Cerebellar cortex (tissue), 1 donor: ENCODE data around the gene KCNQ1.

Source experiments
- DNase-seq: peaks from one replicate; pipeline ENCODE4 v3.0.0-alpha.2; 2015; ENCODE audit warnings: low spot score

Gene KCNQ1

DNA sequence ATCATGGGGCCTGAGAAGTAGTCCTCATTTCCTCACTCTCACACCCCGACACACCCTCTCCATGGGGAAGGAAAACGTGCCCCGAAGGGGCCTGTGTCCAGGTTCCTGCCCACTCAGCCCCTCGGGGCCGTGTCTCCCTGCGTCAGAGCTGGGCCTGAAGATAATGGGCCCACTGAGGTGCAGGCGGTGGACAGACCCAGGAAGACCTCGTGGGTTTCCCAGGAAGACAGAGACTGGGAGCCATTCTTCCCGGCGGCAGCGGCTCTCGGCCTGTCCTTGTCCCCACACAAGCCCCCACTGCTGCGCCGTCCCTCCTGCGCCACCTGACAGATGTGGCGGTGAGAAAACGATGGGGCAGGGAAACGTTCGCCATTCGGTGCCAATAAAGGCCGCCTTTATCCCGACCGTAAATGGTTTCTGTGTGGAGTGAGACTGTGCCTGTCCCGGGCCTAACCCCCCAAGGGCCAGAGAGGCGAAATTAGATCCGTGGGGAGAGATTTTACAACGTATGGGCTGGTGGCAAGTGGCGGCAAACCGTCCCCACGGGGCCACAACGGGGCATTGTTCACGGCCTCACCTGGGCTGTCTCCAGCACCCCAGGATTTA lies 351.8 kb downstream of the KCNQ1 start:
- no peak for DNase-seq

- DNase-seq, result no peak
Observed at GRCh38 chr11:2797121-2797711, 352.4 kb downstream of the KCNQ1 start.

GRCh38 chr11:2797741-2798361 lies 353.0 kb downstream of the KCNQ1 start:
- no peak for DNase-seq

GRCh38 chr11:2798951-2799761 lies 354.3 kb downstream of the KCNQ1 start:
- no peak for DNase-seq

DNA sequence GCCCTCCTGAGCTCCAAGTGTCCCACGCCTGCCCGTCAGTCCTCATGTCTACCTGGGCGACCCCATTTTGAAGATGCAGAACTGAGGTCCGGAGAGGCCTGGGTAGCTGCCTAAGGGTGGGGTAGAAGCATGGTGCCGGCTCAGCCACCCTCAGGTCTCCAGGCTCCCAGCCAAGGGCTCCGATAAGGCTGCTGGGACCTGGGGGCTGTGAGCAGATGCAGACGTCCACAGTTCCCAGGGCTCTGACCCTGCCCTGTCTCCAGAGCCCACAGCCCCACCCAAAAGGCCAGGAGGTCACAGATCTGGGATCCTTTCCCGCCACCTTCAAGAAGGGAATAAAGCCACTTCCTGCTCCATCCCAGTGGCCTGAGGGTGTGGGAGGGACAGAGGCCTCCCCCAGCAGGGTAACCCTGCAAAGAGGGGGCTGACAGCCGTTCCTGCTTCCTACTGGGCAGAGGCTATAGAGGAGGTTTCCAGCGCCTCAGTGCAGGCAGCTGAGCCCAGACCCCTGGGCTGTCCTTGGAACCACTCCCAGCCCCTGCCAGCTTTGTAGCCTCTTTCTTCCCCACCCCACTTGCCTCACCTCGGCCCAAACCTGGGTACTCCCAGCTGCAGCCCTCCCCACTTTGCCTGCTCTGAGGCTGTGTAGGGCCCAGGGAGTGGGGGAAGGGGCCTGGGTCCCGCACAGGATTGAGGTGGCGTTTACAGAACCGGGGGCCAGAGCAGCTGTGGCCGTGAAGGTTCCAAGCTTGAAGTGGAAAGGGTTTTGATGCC lies 355.3 kb downstream of the KCNQ1 start:
- no peak for DNase-seq

DNA sequence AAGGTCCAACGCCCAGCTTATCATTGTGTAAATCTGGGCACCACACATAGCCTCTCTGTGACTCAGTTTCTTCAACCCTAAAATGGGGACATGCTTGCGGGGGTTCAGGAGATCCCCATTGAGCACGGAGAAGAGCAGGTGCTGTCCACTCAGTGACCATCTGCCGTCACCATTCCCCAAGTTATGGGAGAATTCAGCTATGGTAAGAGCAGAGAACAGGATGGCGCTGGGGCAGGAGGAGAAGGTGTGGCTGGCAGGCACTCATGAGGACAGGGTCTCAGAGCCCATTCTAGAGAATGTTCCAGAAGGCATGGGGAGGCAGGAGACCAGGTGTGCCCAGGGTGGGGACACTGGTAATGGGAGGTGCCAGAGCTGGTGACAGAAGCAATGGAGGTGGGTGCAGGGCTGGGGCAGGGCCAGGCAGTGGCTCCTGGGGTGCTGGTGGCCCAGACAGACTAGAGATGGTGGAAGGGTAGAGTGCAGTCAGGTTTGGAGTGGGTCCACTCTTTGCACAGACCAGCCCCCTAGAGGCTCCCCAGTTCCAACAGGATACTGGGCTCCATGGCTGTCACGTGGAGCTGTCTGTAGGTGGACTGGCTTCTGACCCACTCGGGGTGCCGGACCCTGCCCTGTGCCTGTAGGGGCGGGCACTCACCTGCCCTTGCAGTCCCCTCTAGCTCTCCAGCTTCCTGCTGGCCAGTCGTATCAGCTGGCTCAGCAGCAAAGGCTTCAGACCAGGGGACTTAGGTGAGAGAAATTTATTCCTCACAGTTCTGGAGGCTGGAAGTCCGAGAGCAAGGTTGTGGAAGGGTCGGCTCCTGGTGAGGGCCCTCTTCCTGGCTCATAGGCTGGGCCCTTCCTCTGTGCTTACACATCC lies 356.1 kb downstream of the KCNQ1 start:
- no peak for DNase-seq

DNA sequence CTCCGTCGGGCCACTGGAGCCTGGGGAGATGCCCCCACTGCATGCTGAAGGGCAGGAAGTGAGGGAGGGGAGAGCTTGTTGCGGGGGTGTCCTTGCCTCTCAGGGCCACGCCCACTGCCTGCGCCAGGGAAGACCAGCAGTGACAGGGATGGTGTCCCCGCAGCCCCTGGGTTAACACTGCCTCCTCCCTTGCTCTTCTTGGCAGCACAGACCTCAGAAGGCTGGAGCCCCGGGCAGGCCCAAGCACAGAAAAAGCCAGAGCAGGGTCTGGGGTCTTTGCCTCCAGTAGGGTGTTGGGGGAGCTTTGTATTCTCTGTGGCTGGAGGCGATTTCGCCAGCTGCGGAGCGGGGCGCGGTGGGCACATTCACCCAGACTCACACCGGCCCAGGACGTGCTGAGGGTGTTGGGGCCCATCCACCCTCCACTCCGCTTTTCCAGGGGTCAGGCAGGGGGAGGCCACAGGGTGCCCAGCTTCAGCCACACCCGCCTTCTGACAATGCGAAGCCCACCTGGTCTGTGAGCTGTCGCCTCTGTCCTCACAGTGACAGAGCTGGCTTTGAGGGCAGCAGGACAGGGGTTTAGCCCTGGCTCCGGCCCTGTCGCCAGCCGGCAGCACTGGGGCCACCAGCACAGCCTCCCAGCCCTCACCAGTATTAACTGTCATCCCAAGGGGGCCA lies 357.0 kb downstream of the KCNQ1 start:
- no peak for DNase-seq

- DNase-seq, result no peak
Observed at GRCh38 chr11:2802389-2803185, 357.8 kb downstream of the KCNQ1 start.

DNA sequence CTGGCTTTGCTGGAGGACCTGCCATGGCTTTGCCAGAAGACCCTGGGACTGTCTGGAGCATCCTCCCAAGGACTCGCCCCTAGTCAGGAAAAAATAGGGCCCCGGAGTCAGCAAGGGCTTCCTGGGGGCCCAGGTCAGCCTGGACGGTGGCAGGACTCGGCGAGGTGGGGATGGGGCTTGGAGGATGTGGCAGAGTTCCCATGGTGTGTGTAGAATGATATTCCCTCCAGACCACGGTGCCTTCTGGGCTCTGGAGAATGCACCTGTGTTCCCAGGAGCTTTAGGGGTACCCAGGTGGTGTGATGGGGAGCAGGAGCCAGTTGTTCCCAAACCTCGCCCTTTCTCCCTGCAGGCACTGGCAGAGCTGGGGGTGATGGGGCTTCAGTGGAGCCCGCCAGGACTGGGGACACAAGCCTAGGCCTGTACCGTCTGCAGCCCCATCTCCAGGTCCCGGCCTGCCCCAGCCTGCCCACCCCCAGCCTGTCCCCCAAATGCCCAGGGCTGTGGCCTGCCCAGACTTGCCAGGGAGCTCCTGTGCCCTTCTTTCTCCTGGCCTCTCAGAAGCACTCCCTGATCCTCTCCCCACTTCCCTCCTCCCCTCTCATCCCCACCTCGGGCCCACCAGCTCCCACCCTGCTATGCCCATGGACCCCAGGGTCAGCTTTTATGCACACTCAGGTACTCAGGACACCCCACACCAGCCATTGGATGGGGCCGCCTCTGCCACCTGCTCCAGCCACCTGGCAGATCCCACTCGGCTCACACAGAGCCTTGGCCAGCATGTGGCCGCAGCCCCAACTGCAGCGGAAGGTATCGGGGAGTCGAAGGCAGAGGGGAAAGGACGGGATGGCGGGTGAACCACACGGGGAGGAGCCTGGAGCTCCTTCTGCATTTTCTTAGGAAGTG lies 358.6 kb downstream of the KCNQ1 start:
- no peak for DNase-seq

GRCh38 chr11:2804189-2804588 lies 359.4 kb downstream of the KCNQ1 start:
- DNase-seq, result no peak

DNA sequence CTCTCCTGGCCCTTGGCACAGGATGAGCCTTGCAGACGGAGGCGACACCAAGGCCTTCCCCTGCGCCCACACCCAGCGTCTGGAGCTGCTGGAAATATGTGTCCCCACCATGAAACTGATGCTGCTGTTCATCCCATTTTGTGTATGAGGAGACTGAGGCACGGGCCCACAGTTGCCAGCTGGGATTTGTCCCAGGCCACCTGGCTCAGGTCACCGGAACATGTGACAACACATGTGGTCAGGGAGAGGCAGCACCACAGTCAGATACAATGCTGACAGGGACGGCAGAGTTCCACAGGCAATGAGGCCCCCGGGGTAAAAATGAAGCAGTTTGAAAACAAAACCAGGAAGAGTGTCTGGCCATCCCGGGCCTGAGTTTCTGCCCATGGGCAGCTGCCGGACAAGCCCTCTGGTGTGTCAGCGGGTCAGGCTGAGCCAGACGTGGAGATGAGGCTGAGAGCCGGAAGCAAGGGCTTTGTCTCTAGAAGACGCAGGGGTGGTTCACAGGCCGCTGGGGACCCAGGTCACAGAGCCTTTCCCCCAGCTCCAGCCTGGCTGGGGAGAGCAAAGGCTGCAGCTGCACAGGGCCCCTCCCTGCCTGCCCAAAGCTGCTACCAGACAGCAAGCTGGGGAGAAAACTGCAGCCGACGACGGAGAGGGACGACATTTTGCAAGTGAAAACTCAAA lies 360.0 kb downstream of the KCNQ1 start:
- no peak for DNase-seq

DNA sequence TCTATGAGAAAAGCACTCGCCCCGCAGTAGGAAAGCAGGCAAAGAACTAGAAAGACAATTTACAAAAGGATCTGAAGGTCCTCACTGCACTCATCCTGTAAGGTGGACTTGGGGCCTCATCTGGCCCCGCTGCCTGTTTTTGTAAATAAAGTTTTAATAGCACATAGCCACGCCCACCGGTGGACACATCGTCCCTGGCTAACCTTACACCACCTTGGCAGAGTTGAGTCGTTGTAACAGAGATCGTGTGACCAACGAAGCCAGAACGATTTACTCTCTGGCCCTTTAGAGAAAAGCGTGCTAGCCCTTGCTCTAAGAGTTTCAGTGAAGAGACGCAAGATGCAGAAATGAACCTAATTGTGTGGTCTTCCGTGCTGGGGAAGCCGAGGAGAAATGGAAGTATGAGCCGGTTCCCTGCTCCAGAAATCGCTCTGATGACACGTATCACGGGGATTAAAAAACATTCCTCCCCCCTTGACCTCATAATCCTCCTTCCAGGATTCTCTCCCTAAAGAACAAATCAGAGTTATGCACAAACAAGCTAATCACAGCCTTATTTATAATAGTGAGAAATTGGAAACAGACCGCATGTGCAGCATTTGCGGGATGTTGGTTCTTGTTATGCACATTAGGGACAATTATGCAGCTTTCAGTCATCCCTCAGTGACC lies 360.7 kb downstream of the KCNQ1 start:
- DNase-seq, result no peak

DNA sequence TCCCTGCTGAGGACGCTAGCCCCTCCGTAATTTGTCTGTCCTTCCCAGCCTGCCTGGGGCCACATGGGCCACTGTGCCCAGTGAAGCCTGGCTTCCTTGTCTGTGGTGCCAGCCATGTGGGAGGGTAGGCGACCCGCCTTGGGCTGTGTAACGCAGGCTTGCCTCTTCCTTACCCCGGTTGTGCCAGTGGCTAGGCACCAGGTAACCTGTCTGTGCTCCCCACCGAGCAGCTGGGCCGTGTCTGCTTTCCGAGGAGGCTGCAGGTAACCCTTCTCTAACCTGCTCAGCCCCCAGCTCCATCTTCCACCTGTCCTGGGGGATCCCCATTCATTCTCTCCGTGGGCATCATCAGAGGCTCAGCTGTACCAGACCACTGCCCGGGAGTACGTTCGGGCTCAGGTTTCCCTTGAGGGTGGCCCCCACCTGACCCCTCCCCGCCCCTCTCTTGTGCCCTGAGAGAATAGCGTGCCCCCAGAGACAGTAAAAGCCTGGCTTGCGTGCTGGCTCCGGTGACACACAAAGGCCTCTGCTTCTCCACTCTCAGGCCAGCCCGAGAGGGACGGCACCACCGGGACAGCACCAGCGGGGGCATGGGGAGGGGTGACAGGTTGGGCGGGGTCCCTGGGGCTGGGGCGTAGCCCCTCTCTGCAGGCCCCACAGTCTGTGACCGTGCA lies 361.7 kb downstream of the KCNQ1 start:
- no peak for DNase-seq

GRCh38 chr11:2807025-2807681 lies 362.3 kb downstream of the KCNQ1 start:
- DNase-seq, result no peak

DNA sequence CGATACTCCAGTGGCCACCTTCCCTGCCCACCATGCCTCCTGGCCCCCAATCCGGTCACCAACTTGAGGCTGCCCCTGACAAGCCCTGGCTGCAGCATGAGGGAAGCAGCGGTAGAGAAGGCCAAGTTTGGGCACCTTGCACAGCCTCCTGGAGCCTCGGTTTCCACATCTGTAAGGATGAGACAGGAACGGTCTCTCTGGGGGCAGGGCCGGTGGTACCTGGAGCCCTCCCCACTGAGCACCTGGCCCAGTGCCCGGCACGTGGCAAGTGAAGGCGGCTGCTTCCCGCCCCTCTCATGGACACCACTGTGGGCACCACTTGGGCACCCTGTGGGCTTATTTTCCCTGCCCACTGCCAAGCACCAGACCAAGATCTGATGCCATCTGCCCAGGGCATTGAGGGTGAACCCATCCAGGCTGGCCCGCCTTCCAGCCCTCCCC lies 363.0 kb downstream of the KCNQ1 start:
- no peak for DNase-seq
